ENCODE measurements around the gene THBS3.

The THBS3 gene

GRCh38 chr1:155187456-155187891, 20.2 kb downstream of the THBS3 start:
- DNase-seq (ENCODE audit: low read depth), result no peak

- DNase-seq (ENCODE audit: low read depth), result no peak
Measured at GRCh38 chr1:155186794-155187455, 20.8 kb downstream of the THBS3 start.

- DNase-seq (ENCODE audit: low read depth), result no peak
Measured at GRCh38 chr1:155186067-155186793, 21.5 kb downstream of the THBS3 start.

DNA sequence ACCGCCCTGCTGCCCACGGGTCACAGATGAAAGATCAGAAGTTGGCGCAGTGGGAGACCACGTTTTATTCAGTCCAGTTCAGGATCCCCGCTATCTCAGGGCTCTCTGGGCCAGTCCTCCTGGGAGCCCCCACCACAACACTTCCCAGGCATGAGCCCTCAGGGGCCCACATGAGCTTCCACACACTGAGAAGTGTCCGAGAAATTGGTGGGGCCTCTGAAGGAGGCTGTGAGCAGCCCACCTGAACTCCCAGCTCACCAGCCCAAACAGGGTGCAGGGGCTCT, 22.0 kb downstream of the THBS3 start:
- DNase-seq (ENCODE audit: low read depth), result no peak

GRCh38 chr1:155184835-155185782, 22.6 kb downstream of the THBS3 start:
- DNase-seq (ENCODE audit: low read depth), result no peak

DNA sequence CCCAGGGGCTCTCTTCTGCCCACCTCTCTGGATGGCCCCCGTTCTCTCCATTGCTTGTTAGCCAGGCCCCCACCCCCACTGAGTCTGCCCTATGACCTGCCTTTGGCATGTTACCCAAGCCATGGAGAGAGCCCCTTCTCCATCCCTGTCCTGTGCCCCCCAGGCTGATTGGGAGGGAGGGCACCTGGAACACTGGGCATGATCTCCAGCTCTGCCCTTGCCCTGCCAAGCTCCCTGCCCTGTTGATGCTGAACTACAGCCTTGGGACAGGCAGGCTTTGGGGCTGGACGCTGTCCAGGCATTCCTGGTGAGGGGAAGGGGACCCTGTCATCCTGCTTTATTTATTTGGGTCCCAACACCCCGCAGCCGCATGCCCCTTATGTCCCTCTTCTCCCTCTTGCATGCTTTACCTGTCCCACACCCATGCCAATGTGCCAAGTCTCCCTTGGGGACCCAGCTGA, 23.3 kb downstream of the THBS3 start:
- DNase-seq (ENCODE audit: low read depth), result no peak

DNA sequence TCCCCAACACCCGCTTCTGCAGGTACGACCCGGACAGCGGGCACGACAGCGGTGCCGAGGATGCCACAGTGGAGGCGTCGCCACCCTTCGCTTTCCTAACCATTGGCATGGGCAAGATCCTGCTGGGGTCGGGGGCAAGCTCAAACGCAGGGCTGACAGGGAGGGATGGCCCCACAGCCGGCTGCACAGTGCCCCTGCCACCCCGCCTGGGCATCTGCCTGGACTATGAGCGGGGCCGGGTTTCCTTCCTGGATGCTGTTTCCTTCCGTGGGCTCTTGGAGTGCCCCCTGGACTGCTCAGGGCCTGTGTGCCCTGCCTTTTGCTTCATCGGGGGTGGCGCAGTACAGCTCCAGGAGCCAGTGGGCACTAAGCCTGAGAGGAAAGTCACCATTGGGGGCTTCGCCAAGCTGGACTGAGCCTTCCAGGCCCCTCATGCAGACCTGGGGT, 23.9 kb downstream of the THBS3 start:
- DNase-seq (ENCODE audit: low read depth), result no peak

GRCh38 chr1:155182052-155182550, 25.6 kb downstream of the THBS3 start:
- no peak for DNase-seq (ENCODE audit: low read depth)

DNA sequence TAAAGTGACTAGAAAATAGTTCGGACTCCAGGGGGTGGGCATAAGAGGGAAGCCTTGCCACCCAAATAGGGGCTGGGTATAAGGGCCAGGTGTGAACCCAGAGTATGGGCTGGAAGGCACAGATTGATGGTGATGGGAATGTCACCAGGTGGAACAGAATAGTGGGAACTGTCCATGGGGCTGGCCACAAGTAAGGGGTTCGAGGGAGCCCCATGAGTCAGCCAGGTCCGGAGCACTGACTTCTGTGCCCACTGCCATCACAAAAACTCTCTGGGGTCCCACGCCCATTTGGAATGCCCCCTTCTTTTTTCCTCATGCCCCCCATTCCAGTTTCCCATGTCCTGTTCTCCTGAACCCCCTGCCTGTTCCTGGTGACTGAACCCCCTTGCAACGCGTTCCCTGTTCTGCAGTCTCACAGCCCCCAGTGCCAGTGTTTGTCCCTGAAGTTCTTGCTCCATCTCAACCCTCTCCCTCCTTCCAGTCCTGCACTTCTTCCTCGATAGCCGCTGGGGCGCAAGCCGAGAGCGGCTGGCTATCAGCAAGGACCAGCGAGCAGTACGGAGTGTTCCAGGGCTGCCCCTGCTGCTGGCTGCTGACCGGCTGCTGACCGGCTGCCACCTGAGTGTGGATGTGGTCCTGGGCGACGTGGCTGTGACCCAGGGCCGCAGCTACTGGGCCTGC, 26.2 kb downstream of the THBS3 start:
- DNase-seq (ENCODE audit: low read depth), result no peak

GRCh38 chr1:155179112-155180031, 28.3 kb downstream of the THBS3 start:
- no peak for DNase-seq (ENCODE audit: low read depth)

DNA sequence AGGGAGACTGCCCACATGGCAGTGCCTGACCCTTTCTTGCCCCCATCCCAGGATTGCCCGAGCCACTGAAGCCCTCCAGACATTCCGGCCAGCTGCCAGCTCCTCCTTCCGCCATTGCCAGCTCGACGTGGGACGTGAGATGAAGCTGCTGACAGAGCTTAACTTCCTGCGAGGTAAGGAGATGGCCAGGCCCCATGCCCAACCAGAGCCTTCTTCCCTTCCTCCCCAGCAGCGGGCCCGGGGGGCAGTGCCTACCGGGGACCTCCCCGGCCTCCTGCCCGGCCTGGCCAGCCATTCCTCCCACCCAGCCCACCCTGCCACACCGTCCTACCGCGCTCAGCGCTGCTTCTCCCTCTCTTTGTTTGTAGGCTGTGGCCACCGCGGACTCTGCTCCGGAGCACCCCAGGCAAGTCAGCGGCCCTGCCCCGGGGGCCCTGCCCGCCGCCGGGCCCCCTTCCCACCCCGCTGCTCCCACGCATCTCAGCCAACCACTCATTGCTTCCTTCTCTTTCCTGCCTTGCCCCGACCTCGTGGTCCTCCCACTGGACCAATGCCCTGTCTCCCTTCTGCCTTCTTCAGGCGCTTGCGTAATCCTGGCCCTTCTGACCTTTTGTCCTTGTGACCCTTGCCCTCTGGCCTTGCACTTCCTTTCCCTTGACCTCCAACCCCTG, 29.1 kb downstream of the THBS3 start:
- DNase-seq (ENCODE audit: low read depth), result no peak

- no peak for DNase-seq (ENCODE audit: low read depth)
Measured at GRCh38 chr1:155177918-155178281, 29.8 kb downstream of the THBS3 start.

DNA sequence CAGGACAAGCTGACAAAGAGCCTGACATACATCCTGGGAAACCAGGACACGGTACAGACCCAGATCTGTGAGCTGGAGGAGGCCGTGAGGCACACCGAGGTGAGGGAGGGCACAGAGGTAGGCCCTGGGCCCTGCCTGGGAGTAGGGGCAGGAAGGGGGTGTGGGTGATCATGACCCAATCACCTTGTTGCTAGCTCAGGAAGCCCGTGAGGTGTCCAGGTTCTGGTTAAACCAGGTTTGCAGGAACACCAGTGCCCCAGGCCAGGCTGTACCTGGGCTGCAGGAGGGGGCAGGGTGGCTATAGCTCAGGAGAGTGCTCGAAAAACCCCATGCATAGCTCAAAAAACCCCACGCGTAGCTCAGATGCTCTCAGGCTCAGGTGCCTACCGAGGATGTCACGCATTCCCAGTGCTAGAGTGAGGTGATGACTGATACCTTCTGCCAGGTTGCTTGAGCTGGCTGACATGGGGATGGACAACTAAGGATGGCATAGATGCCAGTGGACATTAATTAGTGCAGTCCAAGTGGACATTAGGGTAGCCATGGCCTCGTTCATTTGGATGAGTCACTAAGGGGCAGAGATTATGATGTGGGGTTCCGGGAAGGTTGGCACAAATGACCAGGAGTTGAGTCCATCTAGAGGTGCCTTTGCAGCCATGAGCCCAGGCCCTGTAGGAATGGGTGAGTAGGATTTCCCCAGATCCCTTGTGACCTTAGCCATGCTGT, 30.3 kb downstream of the THBS3 start:
- DNase-seq (ENCODE audit: low read depth), result no peak

DNA sequence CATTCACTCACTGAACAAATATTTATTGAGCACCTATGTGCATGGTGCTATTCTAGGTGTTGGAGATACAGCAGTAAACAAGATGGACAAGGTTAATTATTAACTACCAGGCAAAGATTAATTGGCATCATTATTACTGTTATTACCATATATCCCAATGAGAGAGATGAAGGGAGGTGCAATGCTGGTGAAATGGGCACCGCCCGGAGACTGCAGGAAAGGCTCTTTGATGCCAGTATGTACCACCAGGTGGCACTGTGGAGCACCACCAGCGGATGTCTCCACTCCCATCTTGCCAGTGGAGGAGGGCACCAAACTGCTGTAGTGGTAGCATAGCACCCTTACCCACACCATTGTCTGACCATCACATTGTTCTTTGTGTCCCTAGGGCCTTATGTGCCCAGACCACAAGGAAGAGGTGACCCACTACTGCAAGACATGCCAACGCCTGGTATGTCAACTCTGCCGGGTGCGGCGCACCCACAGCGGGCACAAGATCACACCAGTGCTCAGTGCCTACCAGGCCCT, 31.1 kb downstream of the THBS3 start:
- peak; percentile 88 for DNase-seq (ENCODE audit: low read depth)

DNA sequence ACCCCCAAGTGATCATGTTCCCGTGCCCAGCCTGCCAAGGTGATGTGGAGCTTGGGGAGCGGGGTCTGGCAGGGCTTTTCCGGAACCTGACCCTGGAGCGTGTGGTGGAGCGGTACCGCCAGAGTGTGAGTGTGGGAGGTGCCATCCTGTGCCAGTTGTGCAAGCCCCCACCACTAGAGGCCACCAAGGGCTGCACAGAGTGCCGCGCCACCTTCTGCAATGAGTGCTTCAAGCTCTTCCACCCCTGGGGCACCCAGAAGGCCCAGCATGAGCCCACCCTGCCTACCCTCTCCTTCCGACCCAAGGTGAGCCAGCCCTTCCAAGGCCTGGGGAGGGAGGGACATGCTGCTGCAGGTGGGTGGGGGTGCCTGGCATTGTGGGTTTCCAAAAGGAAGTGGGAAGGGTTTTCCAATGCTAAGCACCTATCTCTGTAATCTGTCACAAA, 31.7 kb downstream of the THBS3 start:
- no peak for DNase-seq (ENCODE audit: low read depth)

DNA sequence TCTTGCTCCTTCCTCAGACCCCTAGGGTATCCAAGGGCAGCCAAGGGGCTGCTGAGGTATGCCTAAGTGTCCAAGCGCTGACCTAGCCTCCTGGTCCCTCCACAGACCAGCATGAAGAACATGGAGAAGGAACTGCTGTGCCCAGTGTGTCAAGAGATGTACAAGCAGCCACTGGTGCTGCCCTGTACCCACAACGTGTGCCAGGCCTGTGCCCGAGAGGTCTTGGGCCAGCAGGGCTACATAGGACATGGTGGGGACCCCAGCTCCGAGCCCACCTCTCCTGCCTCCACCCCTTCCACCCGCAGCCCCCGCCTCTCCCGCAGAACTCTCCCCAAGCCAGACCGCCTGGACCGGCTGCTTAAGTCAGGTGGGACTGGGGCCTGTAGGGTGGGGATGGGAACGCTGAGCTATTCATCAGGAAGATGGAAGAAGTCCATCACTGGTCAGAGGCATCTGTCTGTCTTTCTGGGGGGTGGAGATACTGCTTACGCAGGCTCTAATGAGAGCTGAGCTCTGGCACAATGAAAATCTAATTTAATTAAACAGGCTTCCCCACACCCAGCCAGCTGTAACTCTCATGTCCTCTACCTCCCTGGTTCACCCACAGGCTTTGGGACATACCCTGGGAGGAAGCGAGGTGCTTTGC, 32.3 kb downstream of the THBS3 start:
- no peak for DNase-seq (ENCODE audit: low read depth)

GRCh38 chr1:155174324-155175280, 33.1 kb downstream of the THBS3 start:
- no peak for DNase-seq (ENCODE audit: low read depth)
